CD4-positive, alpha-beta T cell treated with Interleukin-17A for 1 hour (primary cell): ENCODE results near the gene THRAP3.
A peak's percentile ranks its signal among the peaks of the same experiment; 100 is the strongest.
"Not testable (repeated sequence)": the region's sequence is repeated elsewhere in the genome, so short reads cannot be mapped to it uniquely, and the experiment has no call there.

Experiments
- DNase-seq: peaks from one replicate; pipeline ENCODE4 v3.0.0-alpha.2; 2020

Gene THRAP3

DNA sequence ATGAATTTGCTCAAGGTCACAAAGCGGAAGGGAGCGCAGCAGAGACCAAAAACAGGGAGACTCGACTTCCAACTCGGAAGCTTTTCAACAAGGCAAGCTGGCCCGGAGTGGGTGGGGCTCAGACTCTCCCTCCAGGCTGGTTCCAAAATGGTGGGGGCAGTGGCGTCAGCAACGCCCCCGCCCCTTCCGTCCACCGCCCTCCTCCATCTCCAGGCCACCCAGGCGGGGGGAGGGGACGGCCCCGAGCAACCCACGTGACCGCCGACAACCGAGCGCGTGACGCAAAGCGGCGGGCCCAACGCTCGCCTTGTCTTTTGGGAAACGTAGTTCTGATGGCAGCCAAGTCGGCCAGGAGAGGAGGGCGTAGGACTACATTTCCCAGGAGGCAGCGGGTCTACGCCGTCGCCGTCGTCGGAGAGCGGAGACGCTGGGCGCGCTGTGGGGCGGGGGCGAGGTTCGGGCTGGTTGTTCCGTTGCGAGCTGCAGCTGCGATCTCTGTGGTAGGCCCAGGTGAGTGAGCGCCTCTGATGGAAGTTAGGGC, at the start of gene THRAP3:
THRAP3 (plus strand) TSS at position 448 of the 541 bp plus-strand sequence. CDS start 58,121 bp downstream, outside the sequence.
- peak; percentile 100 for DNase-seq

- no peak for DNase-seq
Measured at GRCh38 chr1:36174713-36175112, 49.5 kb upstream of the THRAP3 start.

DNA sequence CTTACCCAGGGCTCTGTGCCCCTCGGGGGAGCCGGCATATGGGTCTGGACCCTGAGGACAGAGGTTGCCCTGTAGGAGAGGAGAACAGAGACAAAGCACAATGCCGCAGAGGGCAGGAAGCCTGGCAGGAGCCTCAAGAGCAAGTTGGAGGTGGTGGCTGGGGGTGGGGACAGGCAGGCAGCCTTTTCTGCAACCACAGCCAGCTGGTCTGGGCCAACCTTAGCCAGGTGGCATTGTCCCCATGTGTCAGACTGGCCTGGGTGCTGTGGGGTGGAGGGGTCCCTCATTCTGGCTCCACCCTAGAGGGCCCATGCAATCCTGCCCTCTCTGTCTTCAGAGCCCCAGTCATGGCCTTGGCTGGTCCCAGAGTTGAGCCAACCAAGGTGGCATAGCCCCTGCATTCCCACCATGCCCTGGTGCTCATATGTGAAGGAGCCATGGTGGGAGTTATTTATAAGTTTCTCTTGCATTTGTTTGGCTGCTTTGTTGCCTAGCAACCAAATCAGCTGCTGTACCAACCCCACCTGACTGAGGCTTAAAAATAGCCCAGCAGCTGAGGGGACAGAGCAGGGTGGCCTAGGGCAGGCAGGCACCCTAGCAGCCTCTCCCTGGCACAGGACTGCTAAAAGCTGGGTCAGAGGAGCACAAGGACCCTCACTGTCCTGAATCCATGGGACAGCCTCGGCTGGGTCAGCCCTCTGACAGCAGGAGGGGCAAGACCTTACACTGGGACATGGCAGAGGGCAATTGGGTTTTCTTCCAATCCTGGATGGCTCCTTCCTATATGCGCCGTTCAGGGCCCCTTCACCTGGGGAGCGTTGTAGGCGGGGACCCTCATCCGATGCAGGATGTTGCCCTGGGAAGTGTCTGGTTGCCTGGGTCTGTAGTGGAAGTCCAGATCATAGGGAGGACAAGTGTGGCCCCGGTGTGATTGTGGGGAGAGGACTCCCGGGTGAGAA, 48.8 kb upstream of the THRAP3 start:
- peak; percentile 30 for DNase-seq

- no peak for DNase-seq
Measured at GRCh38 chr1:36176106-36176949, 47.9 kb upstream of the THRAP3 start.

- no peak for DNase-seq
Measured at GRCh38 chr1:36177589-36178431, 46.4 kb upstream of the THRAP3 start.

GRCh38 chr1:36178471-36179219, 45.6 kb upstream of the THRAP3 start:
- DNase-seq: no peak

DNA sequence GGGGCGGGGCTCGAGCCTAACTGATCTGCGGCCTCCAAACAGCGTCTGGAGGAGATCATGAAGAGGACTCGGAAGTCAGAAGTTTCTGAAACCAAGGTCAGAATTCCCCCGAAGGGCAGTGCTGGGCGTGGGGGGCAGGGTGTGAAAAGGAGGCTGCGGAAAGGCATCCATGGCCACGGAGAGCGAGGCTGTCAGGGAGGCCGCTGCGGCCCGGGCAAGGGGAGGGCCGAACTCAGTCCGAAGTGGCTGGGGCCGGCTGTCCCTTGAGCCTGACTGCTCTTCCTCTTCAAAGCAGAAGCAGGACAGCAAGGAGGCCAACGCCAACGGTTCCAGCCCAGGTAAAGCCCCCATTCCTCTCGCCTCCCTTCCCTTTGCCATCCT, 45.0 kb upstream of the THRAP3 start:
- DNase-seq: no peak

DNA sequence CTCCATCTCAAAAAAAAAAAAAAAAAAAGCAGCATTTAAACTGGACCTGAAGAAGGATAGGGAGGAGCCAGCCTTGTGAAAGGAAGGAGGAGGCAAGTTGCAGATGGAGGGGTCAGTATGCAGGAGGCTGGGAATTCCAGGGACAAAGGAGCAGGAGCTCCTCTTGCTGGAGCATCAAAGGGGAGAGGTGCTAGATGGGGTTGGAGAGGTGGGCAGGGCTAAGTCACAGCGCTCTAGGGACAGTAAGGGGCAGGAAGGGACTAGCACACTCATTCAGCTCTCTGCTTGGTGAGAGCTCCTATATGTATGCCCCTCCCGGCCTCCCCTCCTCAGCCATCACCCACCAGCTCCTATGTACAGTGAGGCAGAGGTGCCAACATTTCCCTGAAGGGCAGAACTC, 41.5 kb upstream of the THRAP3 start:
- no peak for DNase-seq

DNA sequence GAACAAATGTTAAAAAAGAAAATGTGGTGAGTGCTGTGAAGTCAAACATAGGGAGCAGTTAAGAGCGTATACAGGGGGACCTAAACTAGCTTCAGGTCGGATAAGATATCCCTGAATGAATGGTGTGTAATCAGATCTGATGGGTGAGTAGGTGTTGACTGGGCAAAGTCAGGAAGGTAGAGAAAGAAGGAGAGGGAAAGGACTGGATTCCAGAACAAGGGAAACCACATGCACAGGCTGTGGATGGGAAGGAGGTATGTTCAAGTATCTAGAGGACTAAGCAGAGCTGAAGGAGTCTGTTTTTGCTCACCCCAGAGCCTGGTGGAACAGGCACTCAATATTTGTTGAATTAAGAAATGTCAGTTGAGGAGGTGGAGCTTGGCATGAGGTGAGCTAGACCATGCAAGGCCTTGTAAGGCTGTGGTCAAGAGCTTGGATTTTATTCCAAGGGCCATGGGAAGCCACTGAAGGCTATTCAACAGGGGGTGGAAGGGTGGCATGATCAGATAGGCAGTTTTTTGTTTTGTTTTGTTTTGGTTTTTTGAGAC, 40.9 kb upstream of the THRAP3 start:
- no peak for DNase-seq

DNA sequence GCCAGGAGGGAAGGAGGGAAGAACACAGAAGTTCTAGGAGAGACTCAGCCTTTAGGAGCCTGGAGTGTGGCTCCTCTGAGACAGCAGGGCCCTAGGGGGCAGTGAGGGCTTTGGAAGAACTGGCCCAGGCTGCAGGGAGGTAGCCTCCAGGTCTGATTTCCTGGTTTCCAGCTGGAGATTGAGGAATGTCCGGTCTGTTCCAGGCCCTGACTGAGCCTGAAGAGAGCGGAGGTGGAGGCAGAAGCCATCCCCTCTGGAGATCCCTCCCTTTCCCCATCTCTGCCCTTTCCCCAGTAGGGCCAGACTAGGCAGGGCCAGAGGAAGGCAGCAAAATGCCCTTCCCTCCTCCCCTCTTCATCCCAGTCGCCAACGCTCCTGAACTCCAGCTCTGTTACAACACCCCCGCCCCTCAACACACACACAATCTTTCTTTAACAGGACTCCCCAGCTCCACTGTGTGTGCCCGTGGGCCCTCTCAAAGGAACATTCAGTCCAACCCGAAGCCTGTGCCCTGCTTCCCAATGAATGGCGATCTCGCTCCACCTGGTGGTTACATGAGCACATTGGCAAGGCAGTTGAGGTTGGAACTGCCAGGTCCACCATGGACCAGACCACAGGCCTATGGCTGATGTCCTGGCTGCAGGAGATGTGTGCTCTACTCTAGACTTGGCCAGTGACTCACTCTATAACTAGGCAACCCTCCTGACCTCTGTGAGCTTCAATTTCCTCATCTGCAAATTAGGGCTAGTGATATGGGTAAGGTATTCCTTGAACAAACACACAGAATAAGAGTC, 36.2 kb upstream of the THRAP3 start:
- peak; percentile 91 for DNase-seq

- not testable (repeated sequence) for DNase-seq
Measured at GRCh38 chr1:36196805-36197204, 27.4 kb upstream of the THRAP3 start.

- DNase-seq: no peak
Measured at GRCh38 chr1:36198641-36199040, 25.6 kb upstream of the THRAP3 start.

DNA sequence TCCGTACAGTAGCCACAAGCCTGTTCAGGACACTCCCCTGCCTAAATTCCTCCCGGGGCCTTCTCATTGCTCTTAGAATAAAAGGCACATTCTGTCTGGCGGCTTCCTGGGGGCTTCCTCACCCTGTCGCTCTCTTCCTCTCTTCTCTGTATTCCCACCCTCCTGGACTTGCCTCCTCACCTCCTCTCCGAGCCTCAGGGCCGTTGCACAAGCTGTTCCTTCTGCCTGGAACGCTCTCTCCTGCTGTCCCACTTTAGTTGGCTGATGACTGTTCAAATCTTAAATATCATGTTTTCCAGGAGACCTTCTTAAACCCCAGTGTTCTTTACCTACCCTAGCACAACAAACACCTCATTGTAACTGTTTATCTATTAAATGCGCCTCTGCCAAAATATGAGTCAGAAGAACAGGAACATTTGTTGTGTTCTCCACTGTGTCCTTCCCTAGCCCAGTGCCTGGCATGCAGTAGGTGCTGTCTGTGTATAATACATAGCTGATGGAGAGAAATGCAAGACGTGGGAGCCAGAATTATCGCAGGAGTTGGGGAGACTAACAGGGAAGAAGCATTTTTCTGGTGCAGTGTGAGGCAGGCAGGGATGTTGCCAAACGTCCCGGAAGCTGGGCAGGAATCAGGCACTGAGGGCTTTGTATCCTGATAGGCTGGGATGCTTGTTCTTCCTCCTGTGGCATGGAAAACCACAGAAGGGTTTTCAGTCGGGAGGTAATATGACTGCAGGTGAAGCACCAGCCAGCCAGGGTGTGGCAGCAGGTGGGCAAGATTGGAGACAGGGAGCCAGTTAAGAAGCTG, 24.1 kb upstream of the THRAP3 start:
- no peak for DNase-seq

- DNase-seq: no peak
Measured at GRCh38 chr1:36203027-36203553, 21.2 kb upstream of the THRAP3 start.

DNA sequence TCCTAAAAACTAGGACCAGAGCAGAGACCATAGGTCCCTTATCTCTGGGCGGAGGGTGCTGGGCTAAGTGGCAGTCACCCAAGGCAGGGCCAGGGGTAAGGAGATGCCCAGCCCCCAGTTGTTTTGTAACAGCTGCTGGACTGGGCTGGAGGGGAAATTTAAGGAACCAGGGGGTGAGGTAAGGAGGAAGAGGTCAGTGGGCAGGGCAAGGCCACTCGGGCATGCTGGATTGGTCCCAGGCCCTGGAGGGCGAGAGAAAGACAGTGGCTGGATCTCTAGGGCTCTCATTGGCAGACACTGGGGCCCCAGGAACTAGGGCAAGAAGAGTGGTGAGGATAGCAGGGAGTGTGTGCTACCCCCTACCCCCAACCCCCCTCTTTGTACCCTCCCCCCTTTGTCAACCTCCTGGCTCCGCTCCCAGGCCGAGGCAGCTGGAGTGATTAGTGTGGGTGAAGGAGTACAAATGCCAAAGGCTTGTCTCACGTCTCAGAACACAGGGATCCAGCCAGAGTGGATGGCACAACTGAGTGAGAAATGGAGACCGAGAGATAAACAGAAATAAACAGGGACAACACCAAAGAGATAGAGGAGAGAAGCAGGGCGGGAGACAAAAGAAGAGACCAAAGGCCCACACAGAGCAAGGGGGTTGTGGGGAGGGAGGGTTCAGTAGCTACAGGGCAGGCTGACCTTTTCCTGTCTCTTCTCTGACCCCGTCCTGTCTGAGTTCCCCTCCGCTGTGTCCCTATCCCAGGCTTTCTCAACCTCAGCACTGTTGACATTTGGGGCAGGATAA, 20.5 kb upstream of the THRAP3 start:
- DNase-seq: no peak

DNA sequence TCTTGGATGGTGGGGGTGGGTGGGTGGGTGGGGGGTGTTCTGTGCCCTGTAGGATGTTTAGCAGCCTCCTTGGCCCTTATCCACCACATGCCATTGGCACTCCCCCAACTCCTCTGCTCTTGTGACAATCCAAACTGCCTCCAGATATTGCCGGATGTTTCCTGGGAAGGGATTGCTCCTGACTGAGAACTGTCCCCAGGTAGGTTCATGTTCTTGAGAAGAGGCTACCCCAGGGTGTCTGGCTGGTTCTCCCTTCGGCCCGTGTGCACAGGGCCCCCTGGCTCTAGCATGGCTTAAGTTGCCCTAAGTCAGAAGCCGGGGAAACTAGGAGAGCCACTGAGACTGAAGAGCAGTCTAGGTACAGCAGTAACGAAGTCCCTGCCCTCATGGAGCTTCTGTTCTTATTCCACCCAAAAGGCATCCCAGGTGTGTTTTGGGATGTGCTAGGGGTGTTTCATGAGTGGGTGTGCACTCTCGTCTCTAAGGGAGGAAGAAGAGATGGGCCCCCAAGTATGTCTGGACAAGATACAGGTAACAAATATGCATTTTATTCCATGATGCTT, 19.8 kb upstream of the THRAP3 start:
- DNase-seq: no peak

GRCh38 chr1:36206323-36206858, 17.9 kb upstream of the THRAP3 start:
- no peak for DNase-seq

- no peak for DNase-seq
Measured at GRCh38 chr1:36207339-36207738, 16.9 kb upstream of the THRAP3 start.
